Measurements from ENCODE around the gene GPR157.

GPR157 gene

DNA sequence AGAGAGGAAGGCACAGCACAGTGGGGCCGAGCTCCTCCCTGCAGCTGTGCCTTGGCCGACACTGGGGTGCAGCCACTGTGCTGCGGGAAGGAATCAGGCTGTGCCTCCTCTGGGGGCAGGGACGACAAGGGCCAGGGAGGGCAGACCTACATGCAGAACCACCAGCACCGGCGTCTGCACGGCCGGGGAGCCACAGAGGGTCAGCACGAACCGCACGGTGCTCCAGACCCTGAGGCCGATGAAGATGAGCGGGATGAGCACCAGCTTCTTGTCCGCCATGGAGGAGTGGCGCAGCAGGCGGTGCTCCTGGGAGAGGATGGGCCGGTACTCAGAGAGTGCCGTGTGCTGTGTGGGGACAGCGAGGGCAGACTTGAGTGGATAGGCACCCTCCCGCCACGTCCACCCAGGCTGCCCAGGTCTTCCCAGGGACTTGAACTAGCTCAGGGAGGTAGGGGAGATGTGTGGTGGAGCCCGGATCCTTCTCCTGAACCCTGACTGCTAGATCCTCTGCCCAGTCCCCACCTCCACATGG, 23.5 kb downstream of the GPR157 start:
- TF ChIP-seq TCF12 (IDR thresholded peaks at IDR 0.05; ENCODE audit: low read depth) (no peak), NFIC (IDR thresholded peaks at IDR 0.05) (no peak)

DNA sequence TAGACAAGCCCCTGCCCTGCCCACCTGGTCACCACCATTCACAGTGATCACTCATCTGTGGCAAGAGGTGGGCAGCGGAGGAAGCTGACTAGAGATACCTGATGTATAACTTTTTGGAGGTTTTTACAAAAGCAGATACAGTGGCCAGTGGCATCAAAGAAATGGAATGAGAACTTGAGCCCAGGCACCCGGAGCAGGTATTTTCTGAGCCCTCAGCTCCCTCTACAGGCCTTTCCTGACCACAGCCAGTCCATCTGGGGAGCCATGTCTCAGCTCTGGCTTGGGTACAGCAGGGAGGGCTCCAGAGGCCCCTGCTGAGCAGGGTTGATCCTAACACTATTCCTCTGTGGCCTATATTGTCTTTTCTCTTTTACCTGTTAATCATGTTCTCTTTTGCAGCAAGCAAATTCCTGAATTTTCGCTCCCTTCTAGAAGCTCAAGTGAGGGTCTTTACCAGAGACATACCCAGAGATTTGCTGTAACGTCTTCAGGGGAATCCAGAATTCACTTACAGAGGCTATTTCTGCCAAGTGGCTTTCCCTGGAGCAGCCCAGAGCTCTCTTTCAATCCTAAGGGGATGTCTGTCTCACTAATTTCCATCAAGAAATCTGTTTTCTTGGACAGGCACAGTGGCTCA, 27.3 kb downstream of the GPR157 start:
- TF ChIP-seq RAD21 (IDR thresholded peaks at IDR 0.05; ENCODE audit: low read depth) (peak; percentile 68), TAF1 (IDR thresholded peaks at IDR 0.05; ENCODE audit: low read depth) (no peak), NFIC (IDR thresholded peaks at IDR 0.05) (no peak), EP300 (IDR thresholded peaks at IDR 0.05; ENCODE audit: borderline replicate concordance) (no peak)
- TF ChIP-seq, protein P1, sequence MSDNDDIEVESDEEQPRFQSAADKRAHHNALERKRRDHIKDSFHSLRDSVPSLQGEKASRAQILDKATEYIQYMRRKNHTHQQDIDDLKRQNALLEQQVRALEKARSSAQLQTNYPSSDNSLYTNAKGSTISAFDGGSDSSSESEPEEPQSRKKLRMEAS (IDR thresholded peaks at IDR 0.05): no peak

DNA sequence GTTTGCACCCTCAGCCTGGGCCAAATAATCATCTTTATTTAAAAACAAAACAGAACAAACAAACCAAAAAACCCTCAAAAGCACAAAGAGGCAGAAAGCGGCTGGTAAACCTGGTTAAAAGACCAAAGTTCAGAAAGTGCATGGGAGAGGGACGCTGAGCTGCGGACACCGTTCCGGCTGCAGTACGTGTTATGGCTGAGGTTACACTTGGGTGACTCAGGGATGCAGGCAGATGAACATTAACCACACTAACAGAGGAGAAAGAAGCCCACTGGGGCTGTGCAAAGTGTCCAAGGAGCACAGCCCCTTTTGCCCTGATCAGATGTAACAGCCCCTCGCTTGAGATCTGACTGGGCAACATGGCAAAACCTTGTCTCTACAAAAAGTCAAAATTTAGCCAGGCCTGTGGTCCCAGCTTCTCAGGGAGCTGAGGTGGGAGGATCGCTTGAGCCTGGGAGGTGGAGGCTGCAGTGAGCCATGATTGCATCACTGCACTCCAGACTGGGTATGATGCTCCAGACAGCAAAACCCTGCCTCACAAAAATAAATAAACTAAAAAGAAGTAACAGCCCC, 28.3 kb downstream of the GPR157 start:
- TF ChIP-seq, protein P2, sequence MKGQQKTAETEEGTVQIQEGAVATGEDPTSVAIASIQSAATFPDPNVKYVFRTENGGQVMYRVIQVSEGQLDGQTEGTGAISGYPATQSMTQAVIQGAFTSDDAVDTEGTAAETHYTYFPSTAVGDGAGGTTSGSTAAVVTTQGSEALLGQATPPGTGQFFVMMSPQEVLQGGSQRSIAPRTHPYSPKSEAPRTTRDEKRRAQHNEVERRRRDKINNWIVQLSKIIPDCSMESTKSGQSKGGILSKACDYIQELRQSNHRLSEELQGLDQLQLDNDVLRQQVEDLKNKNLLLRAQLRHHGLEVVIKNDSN (IDR thresholded peaks at IDR 0.05): no peak
- TF ChIP-seq TEAD4 (IDR thresholded peaks at IDR 0.05): no peak
- TF ChIP-seq FOXM1 (IDR thresholded peaks at IDR 0.05; ENCODE audit: borderline replicate concordance, low read depth): no peak
- TF ChIP-seq RAD21 (IDR thresholded peaks at IDR 0.05; ENCODE audit: low read depth): no peak
- TF ChIP-seq TAF1 (IDR thresholded peaks at IDR 0.05; ENCODE audit: low read depth): no peak
- no peak for TF ChIP-seq YY1 (IDR thresholded peaks at IDR 0.05; ENCODE audit: low read depth)
- no peak for TF ChIP-seq EP300 (IDR thresholded peaks at IDR 0.05; ENCODE audit: borderline replicate concordance)
- TF ChIP-seq TCF12 (IDR thresholded peaks at IDR 0.05; ENCODE audit: low read depth): no peak
- no peak for TF ChIP-seq CEBPB (IDR thresholded peaks at IDR 0.05)

DNA sequence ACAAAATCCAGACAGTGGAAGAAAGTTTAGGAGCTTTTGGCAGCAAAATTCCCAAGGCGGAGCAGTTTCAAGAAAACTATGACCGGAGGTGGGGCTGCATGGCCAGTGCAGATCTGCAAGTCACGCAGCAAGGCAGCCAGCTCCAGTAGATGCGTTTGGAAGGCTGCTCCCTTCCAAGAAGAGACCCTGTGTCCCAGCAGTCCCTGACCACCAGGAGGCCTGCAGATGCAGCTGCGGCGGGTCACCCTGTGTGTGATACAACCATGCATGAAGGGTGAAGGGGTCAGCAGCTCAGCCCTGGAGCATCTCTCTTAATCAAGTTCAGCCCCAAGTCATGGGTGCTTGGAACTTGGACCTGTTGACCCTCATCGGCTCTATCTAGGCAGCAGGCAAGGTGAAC, 29.3 kb downstream of the GPR157 start:
- TF ChIP-seq RAD21 (IDR thresholded peaks at IDR 0.05; ENCODE audit: low read depth) (no peak), CEBPB (IDR thresholded peaks at IDR 0.05) (no peak), FOXM1 (IDR thresholded peaks at IDR 0.05; ENCODE audit: borderline replicate concordance, low read depth) (no peak), TAF1 (IDR thresholded peaks at IDR 0.05; ENCODE audit: low read depth) (no peak), EGR1 (IDR thresholded peaks at IDR 0.05) (no peak), ZBTB7A (IDR thresholded peaks at IDR 0.05; ENCODE audit: low read depth) (no peak), NFIC (IDR thresholded peaks at IDR 0.05) (no peak), TEAD4 (IDR thresholded peaks at IDR 0.05) (no peak)
- TF ChIP-seq, protein P3, sequence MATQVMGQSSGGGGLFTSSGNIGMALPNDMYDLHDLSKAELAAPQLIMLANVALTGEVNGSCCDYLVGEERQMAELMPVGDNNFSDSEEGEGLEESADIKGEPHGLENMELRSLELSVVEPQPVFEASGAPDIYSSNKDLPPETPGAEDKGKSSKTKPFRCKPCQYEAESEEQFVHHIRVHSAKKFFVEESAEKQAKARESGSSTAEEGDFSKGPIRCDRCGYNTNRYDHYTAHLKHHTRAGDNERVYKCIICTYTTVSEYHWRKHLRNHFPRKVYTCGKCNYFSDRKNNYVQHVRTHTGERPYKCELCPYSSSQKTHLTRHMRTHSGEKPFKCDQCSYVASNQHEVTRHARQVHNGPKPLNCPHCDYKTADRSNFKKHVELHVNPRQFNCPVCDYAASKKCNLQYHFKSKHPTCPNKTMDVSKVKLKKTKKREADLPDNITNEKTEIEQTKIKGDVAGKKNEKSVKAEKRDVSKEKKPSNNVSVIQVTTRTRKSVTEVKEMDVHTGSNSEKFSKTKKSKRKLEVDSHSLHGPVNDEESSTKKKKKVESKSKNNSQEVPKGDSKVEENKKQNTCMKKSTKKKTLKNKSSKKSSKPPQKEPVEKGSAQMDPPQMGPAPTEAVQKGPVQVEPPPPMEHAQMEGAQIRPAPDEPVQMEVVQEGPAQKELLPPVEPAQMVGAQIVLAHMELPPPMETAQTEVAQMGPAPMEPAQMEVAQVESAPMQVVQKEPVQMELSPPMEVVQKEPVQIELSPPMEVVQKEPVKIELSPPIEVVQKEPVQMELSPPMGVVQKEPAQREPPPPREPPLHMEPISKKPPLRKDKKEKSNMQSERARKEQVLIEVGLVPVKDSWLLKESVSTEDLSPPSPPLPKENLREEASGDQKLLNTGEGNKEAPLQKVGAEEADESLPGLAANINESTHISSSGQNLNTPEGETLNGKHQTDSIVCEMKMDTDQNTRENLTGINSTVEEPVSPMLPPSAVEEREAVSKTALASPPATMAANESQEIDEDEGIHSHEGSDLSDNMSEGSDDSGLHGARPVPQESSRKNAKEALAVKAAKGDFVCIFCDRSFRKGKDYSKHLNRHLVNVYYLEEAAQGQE (IDR thresholded peaks at IDR 0.05; ENCODE audit: low read depth): no peak
- TF ChIP-seq, protein P1 (IDR thresholded peaks at IDR 0.05): no peak

DNA sequence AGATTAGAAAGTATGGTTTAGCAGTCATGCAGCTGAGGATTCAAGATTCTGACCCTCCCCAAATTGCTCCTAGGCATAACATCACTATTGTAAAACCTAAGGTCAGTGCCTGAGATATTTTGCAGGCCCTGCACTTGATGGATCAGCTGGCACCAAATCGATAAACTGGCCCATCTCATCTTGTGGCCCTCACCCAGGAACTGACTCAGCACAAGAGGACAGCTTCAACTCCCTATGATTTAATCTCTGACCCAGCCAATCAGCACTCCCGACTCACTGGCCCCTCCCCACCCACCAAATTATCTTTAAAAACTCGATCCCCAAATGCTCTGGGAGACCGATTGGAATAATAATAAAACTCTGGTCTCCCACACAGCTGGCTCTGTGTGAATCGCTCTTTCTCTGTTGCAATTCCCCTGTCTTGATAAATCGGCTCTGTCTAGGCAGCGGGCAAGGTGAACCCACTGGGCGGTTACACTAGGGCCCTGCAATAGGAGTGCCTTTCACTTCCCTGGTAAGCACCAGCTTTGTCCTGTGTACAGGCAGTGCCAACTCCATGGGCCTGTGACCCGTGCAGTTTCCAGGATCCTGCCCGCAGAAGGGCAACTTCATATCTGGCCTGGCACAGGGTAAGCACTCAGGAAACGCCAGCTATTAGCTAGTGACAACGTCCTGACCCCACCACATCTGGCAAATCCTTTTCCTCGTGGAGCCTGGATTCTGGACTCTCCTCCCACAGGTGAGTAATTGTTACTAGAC, 30.8 kb downstream of the GPR157 start:
- TF ChIP-seq TCF12 (IDR thresholded peaks at IDR 0.05; ENCODE audit: low read depth): no peak

DNA sequence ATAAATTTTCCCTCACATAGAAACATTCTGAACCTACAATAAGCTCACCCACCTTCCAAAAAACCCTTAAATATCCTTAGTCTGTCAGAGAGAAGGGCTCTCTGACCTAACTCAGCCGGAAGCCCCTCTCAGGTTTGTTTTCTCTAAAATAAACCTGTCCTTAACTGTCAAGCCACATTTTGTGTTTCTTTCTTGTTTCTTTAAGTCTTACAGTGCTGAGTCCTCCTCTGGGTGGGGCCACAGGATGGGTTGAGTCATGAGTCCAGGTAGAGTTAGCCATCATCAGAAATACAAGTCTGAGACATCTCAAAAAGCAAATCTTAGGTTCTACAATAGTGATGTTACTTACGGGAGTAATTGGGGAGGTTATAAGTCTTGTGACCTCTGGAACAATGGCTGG, 33.1 kb downstream of the GPR157 start:
- TF ChIP-seq RAD21 (IDR thresholded peaks at IDR 0.05; ENCODE audit: low read depth): no peak
- TF ChIP-seq NFIC (IDR thresholded peaks at IDR 0.05): no peak
- no peak for TF ChIP-seq YY1 (IDR thresholded peaks at IDR 0.05; ENCODE audit: low read depth)
- TF ChIP-seq TCF12 (IDR thresholded peaks at IDR 0.05; ENCODE audit: low read depth): no peak
- TF ChIP-seq FOXM1 (IDR thresholded peaks at IDR 0.05; ENCODE audit: borderline replicate concordance, low read depth): no peak
- TF ChIP-seq, protein P1 (IDR thresholded peaks at IDR 0.05): no peak
- no peak for TF ChIP-seq ZBTB7A (IDR thresholded peaks at IDR 0.05; ENCODE audit: low read depth)
- no peak for TF ChIP-seq TAF1 (IDR thresholded peaks at IDR 0.05; ENCODE audit: low read depth)
- TF ChIP-seq TEAD4 (IDR thresholded peaks at IDR 0.05): no peak

DNA sequence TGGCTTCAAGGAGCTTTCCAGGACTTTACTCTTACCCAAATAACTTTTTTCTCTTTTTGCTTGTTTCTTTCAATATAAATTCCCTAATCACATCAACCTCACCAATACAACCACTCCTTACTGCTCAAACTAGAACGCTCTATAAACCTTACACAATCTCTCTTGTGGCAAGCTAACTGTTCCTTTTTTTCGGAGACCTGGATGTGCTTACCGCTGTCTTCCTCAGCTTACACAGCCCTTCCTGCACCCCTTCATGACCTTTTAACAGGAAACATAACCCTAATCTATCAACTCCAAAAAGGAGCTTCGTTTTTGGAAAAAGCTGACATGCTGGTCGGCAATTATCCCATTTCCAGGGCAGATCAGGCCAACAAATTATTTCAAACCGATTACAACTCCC, 35.3 kb downstream of the GPR157 start:
- no peak for TF ChIP-seq ZBTB7A (IDR thresholded peaks at IDR 0.05; ENCODE audit: low read depth)
- TF ChIP-seq TEAD4 (IDR thresholded peaks at IDR 0.05): no peak
- no peak for TF ChIP-seq RAD21 (IDR thresholded peaks at IDR 0.05; ENCODE audit: low read depth)
- no peak for TF ChIP-seq EP300 (IDR thresholded peaks at IDR 0.05; ENCODE audit: borderline replicate concordance)
- no peak for TF ChIP-seq NFIC (IDR thresholded peaks at IDR 0.05)
- no peak for TF ChIP-seq TAF1 (IDR thresholded peaks at IDR 0.05; ENCODE audit: low read depth)
- TF ChIP-seq, protein P3 (IDR thresholded peaks at IDR 0.05; ENCODE audit: low read depth): no peak
- TF ChIP-seq YY1 (IDR thresholded peaks at IDR 0.05; ENCODE audit: low read depth): no peak
- TF ChIP-seq CREB1 (IDR thresholded peaks at IDR 0.05; ENCODE audit: low read depth): no peak
- TF ChIP-seq, protein P2 (IDR thresholded peaks at IDR 0.05): no peak
- TF ChIP-seq FOXM1 (IDR thresholded peaks at IDR 0.05; ENCODE audit: borderline replicate concordance, low read depth): no peak
- no peak for TF ChIP-seq EGR1 (IDR thresholded peaks at IDR 0.05)
- TF ChIP-seq TCF12 (IDR thresholded peaks at IDR 0.05; ENCODE audit: low read depth): no peak
- no peak for TF ChIP-seq CEBPB (IDR thresholded peaks at IDR 0.05)

Measured in Ishikawa (cell line).